Measurements from ENCODE around the gene CUX1.

DNA sequence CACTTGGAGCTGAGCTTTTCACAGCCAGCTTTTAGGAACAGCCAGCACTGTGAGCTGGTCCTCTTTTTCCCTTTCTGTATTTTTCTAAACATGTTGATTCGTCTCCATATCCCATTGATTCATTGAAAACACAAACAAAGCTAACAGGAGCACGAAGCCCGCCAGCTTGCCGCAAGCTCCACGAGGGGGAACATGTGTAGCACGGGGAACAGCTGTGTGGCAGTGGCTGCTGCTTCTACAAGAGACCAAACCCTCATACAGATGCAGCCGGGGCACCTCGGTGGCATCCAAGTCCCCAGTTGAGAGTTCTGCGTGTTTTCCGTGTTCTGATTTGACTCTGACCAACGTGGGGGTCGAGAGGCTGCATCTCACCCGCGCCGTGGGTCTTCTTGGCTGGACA lies 388.5 kb downstream of the CUX1 start:
- TF ChIP-seq RCOR1 (conservative IDR thresholded peaks at IDR 0.05; ENCODE audit: low read depth, low read length), result no peak
- no peak for TF ChIP-seq ZNF274 (IDR thresholded peaks at IDR 0.05; ENCODE audit: insufficient read depth, insufficient read length)
- TF ChIP-seq TAF1 (IDR thresholded peaks at IDR 0.05; ENCODE audit: borderline replicate concordance, low read depth, low read length), result no peak
- TF ChIP-seq, protein P1, sequence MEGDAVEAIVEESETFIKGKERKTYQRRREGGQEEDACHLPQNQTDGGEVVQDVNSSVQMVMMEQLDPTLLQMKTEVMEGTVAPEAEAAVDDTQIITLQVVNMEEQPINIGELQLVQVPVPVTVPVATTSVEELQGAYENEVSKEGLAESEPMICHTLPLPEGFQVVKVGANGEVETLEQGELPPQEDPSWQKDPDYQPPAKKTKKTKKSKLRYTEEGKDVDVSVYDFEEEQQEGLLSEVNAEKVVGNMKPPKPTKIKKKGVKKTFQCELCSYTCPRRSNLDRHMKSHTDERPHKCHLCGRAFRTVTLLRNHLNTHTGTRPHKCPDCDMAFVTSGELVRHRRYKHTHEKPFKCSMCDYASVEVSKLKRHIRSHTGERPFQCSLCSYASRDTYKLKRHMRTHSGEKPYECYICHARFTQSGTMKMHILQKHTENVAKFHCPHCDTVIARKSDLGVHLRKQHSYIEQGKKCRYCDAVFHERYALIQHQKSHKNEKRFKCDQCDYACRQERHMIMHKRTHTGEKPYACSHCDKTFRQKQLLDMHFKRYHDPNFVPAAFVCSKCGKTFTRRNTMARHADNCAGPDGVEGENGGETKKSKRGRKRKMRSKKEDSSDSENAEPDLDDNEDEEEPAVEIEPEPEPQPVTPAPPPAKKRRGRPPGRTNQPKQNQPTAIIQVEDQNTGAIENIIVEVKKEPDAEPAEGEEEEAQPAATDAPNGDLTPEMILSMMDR (IDR thresholded peaks at IDR 0.05 in 2 of 3, conservative IDR thresholded peaks at IDR 0.05 in 1 of 3; ENCODE audit: control insufficient read depth in 2 of 3, extremely low read depth in 1 of 3, insufficient read depth in 1 of 3, low read depth in 3 of 3, low read length in 3 of 3), result no peak
- TF ChIP-seq, protein P2, sequence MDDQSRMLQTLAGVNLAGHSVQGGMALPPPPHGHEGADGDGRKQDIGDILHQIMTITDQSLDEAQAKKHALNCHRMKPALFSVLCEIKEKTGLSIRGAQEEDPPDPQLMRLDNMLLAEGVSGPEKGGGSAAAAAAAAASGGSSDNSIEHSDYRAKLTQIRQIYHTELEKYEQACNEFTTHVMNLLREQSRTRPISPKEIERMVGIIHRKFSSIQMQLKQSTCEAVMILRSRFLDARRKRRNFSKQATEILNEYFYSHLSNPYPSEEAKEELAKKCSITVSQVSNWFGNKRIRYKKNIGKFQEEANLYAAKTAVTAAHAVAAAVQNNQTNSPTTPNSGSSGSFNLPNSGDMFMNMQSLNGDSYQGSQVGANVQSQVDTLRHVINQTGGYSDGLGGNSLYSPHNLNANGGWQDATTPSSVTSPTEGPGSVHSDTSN (IDR thresholded peaks at IDR 0.05; ENCODE audit: insufficient replicate concordance, low read depth, low read length), result no peak
- no peak for TF ChIP-seq KDM1A (IDR thresholded peaks at IDR 0.05; ENCODE audit: borderline replicate concordance)
- TF ChIP-seq CEBPB (IDR thresholded peaks at IDR 0.05; ENCODE audit: borderline replicate concordance in 1 of 2, low read depth in 2 of 2, low read length in 2 of 2), result no peak
- TF ChIP-seq, protein P3, sequence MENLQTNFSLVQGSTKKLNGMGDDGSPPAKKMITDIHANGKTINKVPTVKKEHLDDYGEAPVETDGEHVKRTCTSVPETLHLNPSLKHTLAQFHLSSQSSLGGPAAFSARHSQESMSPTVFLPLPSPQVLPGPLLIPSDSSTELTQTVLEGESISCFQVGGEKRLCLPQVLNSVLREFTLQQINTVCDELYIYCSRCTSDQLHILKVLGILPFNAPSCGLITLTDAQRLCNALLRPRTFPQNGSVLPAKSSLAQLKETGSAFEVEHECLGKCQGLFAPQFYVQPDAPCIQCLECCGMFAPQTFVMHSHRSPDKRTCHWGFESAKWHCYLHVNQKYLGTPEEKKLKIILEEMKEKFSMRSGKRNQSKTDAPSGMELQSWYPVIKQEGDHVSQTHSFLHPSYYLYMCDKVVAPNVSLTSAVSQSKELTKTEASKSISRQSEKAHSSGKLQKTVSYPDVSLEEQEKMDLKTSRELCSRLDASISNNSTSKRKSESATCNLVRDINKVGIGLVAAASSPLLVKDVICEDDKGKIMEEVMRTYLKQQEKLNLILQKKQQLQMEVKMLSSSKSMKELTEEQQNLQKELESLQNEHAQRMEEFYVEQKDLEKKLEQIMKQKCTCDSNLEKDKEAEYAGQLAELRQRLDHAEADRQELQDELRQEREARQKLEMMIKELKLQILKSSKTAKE (IDR thresholded peaks at IDR 0.05; ENCODE audit: low read depth, poor library complexity, severe bottlenecking), result no peak
- no peak for TF ChIP-seq MTA3 (IDR thresholded peaks at IDR 0.05; ENCODE audit: borderline replicate concordance, low read length)
